GM18499 (cell line): Measurements from ENCODE around the gene MTHFD1L.

Experiments used
- ATAC-seq: cut with Tn5 transposase; IDR thresholded peaks from one replicate; pipeline ENCODE4 v1.9.1; 2021; ENCODE audit warnings: moderate number of reproducible peaks; ENCODE audit not compliant: insufficient read depth, unreplicated experiment

Gene MTHFD1L

GRCh38 chr6:150897400-150897943 is 32.0 kb downstream of the MTHFD1L start:
- no peak for ATAC-seq

- ATAC-seq = no peak
Measured at GRCh38 chr6:150898399-150899170, 33.1 kb downstream of the MTHFD1L start.

- ATAC-seq = no peak
Measured at GRCh38 chr6:150899231-150899630, 33.7 kb downstream of the MTHFD1L start.

- no peak for ATAC-seq
Measured at GRCh38 chr6:150900049-150900448, 34.5 kb downstream of the MTHFD1L start.

- no peak for ATAC-seq
Measured at GRCh38 chr6:150902142-150902776, 36.8 kb downstream of the MTHFD1L start.

GRCh38 chr6:150905769-150906168 is 40.3 kb downstream of the MTHFD1L start:
- ATAC-seq = no peak

GRCh38 chr6:150906641-150907326 is 41.3 kb downstream of the MTHFD1L start:
- no peak for ATAC-seq

GRCh38 chr6:150907383-150907782 is 41.9 kb downstream of the MTHFD1L start:
- no peak for ATAC-seq

GRCh38 chr6:150908901-150909300 is 43.4 kb downstream of the MTHFD1L start:
- no peak for ATAC-seq

- no peak for ATAC-seq
Measured at GRCh38 chr6:150910561-150910960, 45.1 kb downstream of the MTHFD1L start.

GRCh38 chr6:150914372-150914771 is 48.9 kb downstream of the MTHFD1L start:
- no peak for ATAC-seq

GRCh38 chr6:150915131-150915879 is 49.8 kb downstream of the MTHFD1L start:
- no peak for ATAC-seq

GRCh38 chr6:150915880-150916265 is 50.4 kb downstream of the MTHFD1L start:
- no peak for ATAC-seq

- ATAC-seq = no peak
Measured at GRCh38 chr6:150919938-150920337, 54.4 kb downstream of the MTHFD1L start.

GRCh38 chr6:150922137-150922536 is 56.6 kb downstream of the MTHFD1L start:
- no peak for ATAC-seq

GRCh38 chr6:150924808-150925589 is 59.5 kb downstream of the MTHFD1L start:
- no peak for ATAC-seq

- ATAC-seq = no peak
Measured at GRCh38 chr6:150925590-150925928, 60.1 kb downstream of the MTHFD1L start.

- no peak for ATAC-seq
Measured at GRCh38 chr6:150925976-150926375, 60.5 kb downstream of the MTHFD1L start.

- no peak for ATAC-seq
Measured at GRCh38 chr6:150928882-150929281, 63.4 kb downstream of the MTHFD1L start.

GRCh38 chr6:150929416-150929815 is 63.9 kb downstream of the MTHFD1L start:
- ATAC-seq = no peak
